Right ventricle myocardium inferior (tissue), 1 donor: ENCODE data around the gene NEB. TPM values are rescaled to one million over a fixed set of nuclear protein-coding genes. Genes with fewer than 3 reads are reported as not detected.
"Not testable (repeated sequence)": the region's sequence is repeated elsewhere in the genome, so short reads cannot be mapped to it uniquely, and the experiment has no call there.

ENCODE experiments used
- ATAC-seq: fragments of 200-7000 bp; cut with Tn5 transposase; one replicate; pipeline ENCODE4 v1.9.1; 2020; ENCODE audit warnings: mild to moderate bottlenecking, moderate library complexity
- DNase-seq: peaks from one replicate; pipeline ENCODE4 v3.0.0; 2021; ENCODE audit errors: missing footprints
- intact Hi-C: fragments of 100-400 bp; cut with DNase I; formaldehyde crosslinking; loops from one replicate; pipeline ENCODE4 v1.11.0; 2022
- total RNA-seq: library from RNA; stranded (reverse); fragmentation: NEBNext Ultra II Directional; extraction: Animal tissue kit (Norgen Biotek cat#: 25700); gene quantifications from one replicate; pipeline ENCODE4 v1.2.1, GENCODE V29; 2021
- donor health status: DM: no; HTN: yes; CAD: no; lungs with severe emphysema.

Gene NEB
- total RNA-seq, 1 donor from 2014 or later: 0.87 TPM

GRCh38 chr2:151765760-151766410, 31.6 kb upstream of the NEB start:
- intact Hi-C loops: no loop called here
- ATAC-seq (no peak), DNase-seq (peak; percentile 65)

GRCh38 chr2:151762694-151763093, 28.4 kb upstream of the NEB start:
- intact Hi-C loops: no loop called here
- no peak for ATAC-seq
- no peak for DNase-seq

GRCh38 chr2:151761687-151762086, 27.4 kb upstream of the NEB start:
- intact Hi-C loops: no loop called here
- no peak for DNase-seq
- no peak for ATAC-seq

DNA sequence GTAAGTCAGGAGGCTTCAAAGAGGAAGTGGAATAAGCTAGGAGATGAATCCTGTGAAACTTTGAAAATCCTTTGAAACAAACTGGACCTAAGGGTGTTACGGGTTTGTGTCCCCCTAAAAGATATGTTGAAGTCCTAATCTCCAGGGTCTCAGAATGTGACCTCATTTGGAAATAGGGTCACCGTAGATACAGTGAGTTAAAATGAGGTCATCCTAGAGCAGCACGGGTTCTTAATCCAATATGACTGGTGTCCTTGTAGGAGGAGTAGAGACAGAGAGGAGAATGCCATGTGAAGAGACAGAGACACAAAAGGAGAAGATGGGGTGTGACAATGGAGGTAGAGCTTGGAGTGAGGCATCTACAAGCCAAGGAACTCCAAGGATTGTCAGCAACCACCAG, 26.9 kb upstream of the NEB start:
- intact Hi-C loops: no loop called here
- ATAC-seq (no peak), DNase-seq (no peak)

DNA sequence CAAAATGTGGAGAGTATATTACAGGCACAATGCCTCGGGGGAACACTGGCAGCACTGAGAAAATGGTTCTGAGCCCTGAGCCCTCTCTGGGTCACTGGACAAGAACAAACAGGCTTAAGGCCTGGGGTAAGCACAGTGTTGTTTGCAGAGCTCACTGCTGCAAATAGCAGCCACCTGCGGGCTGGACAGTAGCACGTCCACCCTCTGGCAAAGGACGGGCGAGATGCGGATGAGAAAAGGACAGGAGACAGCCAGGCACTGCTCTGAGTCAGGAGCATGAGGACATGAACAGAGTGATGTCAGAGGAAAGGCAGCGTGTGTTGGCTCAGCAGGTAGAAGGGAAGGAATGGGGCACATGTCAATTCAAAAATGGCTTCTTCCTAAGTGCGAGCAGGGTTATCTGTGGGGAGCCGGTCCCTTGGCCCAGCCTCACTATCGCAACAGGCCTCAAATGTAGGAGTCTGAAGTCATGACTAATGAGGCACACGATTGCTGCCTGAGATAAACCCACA, 25.9 kb upstream of the NEB start:
- no peak for ATAC-seq
- intact Hi-C loops: no loop called here
- DNase-seq: no peak

DNA sequence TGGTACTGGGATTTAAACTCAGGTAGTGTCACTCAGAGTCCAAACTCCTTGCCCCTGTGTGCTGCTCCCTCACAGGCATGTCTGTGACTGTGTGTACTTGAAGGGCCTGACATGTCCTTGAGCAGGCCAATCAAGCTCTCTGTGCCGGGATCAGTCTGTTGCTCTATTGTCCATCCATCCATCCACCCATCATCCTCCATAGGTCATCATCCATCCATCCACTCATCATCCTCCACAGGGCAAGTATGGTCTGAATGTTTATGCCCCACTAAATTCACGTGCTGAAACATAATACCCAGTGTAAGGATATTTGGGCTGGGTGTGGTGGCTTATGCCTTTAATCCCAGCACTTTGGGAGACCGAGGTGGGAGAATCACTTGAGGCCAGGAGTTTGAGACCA, 24.5 kb upstream of the NEB start:
- intact Hi-C loops: no loop called here
- no peak for ATAC-seq

DNA sequence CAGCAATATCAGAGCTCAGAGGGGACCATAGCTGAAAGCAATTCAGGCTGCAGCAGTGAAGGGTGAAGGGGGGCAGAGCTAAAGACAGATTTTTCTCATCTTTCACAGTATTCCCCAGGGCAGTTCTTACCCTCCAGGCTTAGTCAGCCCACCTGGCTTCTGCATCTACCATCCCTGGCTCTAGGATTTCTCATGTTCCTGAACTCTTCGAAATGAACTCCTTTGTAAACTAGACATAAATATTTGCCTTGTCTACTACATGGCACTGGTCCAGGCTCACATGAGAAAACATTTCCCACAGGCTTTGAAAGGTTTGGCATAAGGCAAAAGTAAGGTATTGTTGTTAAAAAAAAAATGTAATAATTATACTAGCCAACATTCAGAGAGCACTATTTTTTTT, 23.6 kb upstream of the NEB start:
- intact Hi-C loops: no loop called here

More for the DNA sequence above, 24.5 kb upstream of the NEB start:
- DNase-seq: no peak

GRCh38 chr2:151756820-151757219, 22.5 kb upstream of the NEB start:
- DNase-seq (no peak), ATAC-seq (peak; percentile 46)
- intact Hi-C loops: no loop called here

More for the DNA sequence above, 23.6 kb upstream of the NEB start:
- DNase-seq (no peak), ATAC-seq (no peak)

- ATAC-seq (no peak), DNase-seq (no peak)
Measured at GRCh38 chr2:151754253-151754897, 20.1 kb upstream of the NEB start.

GRCh38 chr2:151753540-151753939, 19.3 kb upstream of the NEB start:
- no peak for ATAC-seq
- no peak for DNase-seq
- intact Hi-C loops: no loop called here

More at GRCh38 chr2:151754253-151754897, 20.1 kb upstream of the NEB start:
- intact Hi-C loops: no loop called here

DNA sequence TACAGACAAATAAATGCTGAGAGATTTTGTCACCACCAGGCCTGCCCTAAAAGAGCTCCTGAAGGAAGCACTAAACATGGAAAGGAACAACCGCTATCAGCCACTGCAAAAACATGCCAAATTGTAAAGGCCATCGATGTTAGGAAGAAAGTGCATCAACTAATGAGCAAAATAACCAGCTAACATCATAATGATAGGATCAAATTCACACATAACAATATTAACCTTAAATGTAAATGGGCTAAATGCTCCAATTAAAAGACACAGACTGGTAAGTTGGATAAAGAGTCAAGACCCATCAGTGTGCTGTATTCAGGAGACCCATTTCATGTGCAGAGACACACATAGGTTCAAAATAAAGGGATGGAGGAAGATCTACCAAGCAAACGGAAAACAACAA, 11.0 kb upstream of the NEB start:
- not testable (repeated sequence) for ATAC-seq

DNA sequence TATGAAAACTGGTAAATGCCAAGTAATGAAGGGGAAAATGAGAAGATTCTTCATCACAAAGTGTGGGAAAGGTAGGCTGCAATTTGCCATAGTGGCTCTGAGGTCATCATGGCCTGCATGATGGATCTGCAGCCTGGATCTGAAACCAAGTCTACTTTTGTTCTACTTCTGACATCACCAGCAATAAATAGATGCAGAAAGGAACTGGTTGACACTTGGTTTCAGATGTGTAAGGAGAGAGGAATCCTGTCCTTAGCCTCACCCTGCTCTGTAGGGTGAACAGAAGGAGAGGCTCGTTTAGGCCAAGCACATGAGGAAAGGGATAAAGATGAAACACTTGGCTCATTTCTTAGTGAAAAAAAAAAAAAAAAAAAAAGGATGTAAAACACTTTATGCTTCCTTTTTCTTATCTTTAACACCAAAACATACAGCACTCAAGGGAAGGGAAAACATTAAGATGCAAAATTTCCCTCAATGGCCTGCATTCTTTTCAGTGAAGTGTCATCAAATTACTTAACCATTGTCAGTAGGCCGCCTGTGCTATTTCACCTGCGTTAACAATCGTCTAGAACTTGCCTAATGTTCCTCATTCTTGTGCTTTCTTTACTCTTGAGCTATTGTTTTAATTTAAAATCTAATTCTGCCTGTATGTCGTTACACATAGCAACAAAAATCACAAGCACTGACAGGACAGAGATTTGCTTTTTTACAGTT, 3.9 kb downstream of the NEB start:
- no peak for DNase-seq
- no peak for ATAC-seq
- intact Hi-C loops: no loop called here

More for the DNA sequence above, 11.0 kb upstream of the NEB start:
- DNase-seq, intact Hi-C loops: not testable (repeated sequence)

- intact Hi-C loops: no loop called here
- DNase-seq: no peak
- no peak for ATAC-seq
Measured at GRCh38 chr2:151729837-151730236, 4.4 kb downstream of the NEB start.

GRCh38 chr2:151729415-151729811, 4.9 kb downstream of the NEB start:
- intact Hi-C loops: no loop called here
- ATAC-seq: no peak

GRCh38 chr2:151728804-151729414, 5.4 kb downstream of the NEB start:
- intact Hi-C loops: no loop called here
- ATAC-seq: no peak

More at GRCh38 chr2:151729415-151729811, 4.9 kb downstream of the NEB start:
- no peak for DNase-seq

DNA sequence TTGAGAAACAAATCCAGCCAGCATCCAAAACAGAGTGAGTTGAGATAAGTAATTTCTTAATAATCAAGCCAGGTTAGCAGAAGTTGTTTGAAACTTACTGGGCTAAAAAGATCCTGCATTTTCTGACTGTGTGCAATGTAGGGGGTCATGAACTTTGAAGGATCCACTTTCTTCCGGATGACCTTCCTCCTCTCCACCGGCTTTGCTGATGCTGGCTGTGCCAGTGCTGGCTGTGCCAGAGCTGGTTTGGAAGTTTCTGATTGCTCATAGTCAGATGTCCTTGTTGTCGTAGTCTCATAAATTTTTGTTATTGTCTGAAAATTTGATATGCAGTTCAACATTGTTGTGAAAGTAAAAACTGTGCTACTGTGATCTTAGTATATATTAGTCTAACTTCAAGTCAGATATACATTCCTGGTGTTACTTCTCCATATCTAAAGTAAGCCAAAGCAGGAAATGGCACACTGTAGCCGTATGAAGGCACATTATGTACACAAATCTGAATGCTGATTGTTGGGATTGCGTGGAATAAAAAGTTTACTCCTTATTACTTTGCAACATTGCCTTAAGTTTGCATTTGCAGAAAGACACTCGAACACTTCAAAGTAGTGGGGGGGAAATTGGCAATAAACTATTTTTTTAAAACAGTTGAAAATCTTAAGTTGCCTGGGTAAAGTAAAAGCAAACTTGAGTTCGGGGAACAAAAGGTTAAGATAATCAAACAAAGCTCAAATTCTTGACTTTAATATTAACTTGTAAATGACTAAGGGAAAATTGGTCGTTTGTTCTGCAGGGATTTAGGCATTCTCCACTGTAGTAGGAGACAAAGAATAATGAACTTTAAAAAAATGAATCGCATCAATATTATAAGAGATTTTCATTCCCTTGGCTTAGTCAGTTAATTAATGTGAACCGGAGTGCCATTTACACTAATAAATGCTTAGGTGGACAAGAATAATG, 6.4 kb downstream of the NEB start:
- intact Hi-C loops: no loop called here
- DNase-seq (no peak), ATAC-seq (no peak)

More at GRCh38 chr2:151728804-151729414, 5.4 kb downstream of the NEB start:
- DNase-seq: no peak

DNA sequence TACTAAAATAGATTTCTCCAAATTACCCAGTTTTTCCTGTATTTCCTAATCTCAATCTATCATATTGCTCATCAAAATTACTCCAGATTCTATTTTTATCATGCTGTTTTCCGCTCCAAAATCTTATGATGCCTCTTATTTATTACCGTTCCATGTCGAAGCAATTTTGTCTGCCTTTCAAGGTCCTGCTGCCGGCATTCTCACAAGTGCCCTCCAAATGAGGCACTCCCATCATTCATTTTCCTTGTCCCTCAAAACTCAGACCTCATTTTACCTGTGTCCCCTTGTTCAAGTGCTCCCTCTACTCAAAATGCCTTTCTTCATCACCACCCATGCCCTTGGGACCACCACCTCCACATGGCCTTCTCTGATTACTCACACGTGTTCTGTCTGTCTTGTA, 13.1 kb downstream of the NEB start:
- DNase-seq: no peak
- ATAC-seq: no peak
- intact Hi-C loops: no loop called here

DNA sequence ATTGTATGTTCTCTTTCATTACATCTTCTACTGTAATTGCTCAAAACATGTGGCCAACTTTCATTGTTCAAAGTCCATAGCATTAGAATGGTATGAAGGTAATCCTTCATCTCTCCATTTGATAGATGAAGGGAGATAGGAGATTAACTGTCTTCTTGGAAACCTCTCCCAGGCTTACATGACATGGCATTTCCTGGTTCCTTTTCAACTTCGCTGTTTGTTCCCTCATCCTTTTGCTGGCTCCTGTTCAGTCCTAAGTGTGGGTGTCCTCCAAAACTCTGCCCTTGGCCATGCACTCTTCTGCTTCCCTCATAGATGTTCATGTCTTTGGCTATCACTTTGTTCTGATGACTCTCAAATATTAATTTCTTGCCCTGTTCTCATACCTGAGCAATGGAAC, 13.8 kb downstream of the NEB start:
- ATAC-seq (no peak), DNase-seq (no peak)
- intact Hi-C loops: no loop called here
